RPMI8226 (cell line): ENCODE measurements around the gene TSPAN16.

Experiments used
- DNase-seq: peaks from one replicate; pipeline ENCODE4 v3.0.0-alpha.2; 2015

The TSPAN16 gene

GRCh38 chr19:11269408-11269807 is 26.6 kb upstream of the TSPAN16 start:
- no peak for DNase-seq

GRCh38 chr19:11273296-11273695 is 22.7 kb upstream of the TSPAN16 start:
- no peak for DNase-seq

- DNase-seq: no peak
These were observed 22.0 kb upstream of the TSPAN16 start for GRCh38 chr19:11273989-11274388.

- no peak for DNase-seq
These were observed 21.4 kb upstream of the TSPAN16 start for GRCh38 chr19:11274533-11275086.

- no peak for DNase-seq
These were observed 17.3 kb upstream of the TSPAN16 start for GRCh38 chr19:11278670-11279069.

- peak; percentile 80 for DNase-seq
These were observed 16.3 kb upstream of the TSPAN16 start for GRCh38 chr19:11279505-11280236.

GRCh38 chr19:11281356-11282049 is 14.5 kb upstream of the TSPAN16 start:
- peak; percentile 39 for DNase-seq

- DNase-seq: no peak
These were observed 11.4 kb upstream of the TSPAN16 start for GRCh38 chr19:11284515-11284914.

- DNase-seq: no peak
These were observed 9.5 kb upstream of the TSPAN16 start for GRCh38 chr19:11286312-11286974.

- DNase-seq: peak; percentile 22
These were observed 7.6 kb upstream of the TSPAN16 start for GRCh38 chr19:11288349-11288748.

GRCh38 chr19:11290256-11290655 is 5.7 kb upstream of the TSPAN16 start:
- no peak for DNase-seq

- no peak for DNase-seq
These were observed 4.5 kb upstream of the TSPAN16 start for GRCh38 chr19:11291415-11291814.

GRCh38 chr19:11291991-11292390 is 4.0 kb upstream of the TSPAN16 start:
- peak; percentile 34 for DNase-seq

GRCh38 chr19:11293433-11294389 is 2.2 kb upstream of the TSPAN16 start:
- DNase-seq: peak; percentile 81

GRCh38 chr19:11295180-11295579 is 780 bp upstream of the TSPAN16 start:
- no peak for DNase-seq

GRCh38 chr19:11296264-11296663 is 304 bp downstream of the TSPAN16 start:
- DNase-seq: no peak

- no peak for DNase-seq
These were observed 4.2 kb downstream of the TSPAN16 start for GRCh38 chr19:11299946-11300810.

- DNase-seq: no peak
These were observed 4.8 kb downstream of the TSPAN16 start for GRCh38 chr19:11300811-11301120.

- no peak for DNase-seq
These were observed 9.0 kb downstream of the TSPAN16 start for GRCh38 chr19:11304936-11305335.

GRCh38 chr19:11306337-11306736 is 10.4 kb downstream of the TSPAN16 start:
- no peak for DNase-seq

GRCh38 chr19:11320278-11320995 is 24.5 kb downstream of the TSPAN16 start:
- peak; percentile 37 for DNase-seq
